Measurements from ENCODE around the gene SPTBN1. TPM values are rescaled to one million over a fixed set of nuclear protein-coding genes. Genes with fewer than 3 reads are reported as not detected.

Gene SPTBN1
- total and polyA plus RNA-seq, 3 experiments from 2014 or later = 38.4 to 49.2 (median 38.5) TPM

DNA sequence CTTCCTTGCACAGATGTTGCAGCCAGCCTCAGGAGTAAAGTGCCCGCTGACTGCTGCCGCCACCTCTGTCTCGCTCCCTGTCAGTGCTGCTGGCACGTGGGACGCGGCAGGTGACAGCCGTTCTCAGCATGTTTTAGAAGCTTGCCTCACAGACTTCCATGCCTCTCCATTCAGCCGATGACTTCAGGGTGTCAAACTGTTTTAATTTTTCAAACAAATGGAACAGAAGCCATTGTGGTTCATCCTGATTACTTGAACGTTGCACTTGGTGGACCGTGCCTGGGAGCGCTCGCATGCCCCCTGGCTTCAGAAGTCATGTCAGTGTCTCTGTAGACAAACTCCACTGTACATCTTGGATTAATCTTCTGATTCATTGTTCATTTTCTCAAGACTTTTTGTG lies 204.6 kb downstream of the SPTBN1 start:
- Mint-ChIP-seq H3K9me3 (no peaks in the 10 kb centered on the region), H3K27ac (no peak overlapping the region), H3K36me3 (peaks cover 20 to 98% (median 30%) of the 10 kb centered on the region in 3 donors), H3K27me3 (no peaks in the 10 kb centered on the region), H3K4me1 (peaks cover 4 to 9% (median 5%) of the 10 kb centered on the region in 3 donors), H3K4me3 (no peak overlapping the region)
- Histone ChIP-seq H3K27me3 (ENCODE audit: insufficient read depth, low read length, poor library complexity, severe bottlenecking) (no peaks in the 10 kb centered on the region), H3K4me1 (ENCODE audit: insufficient read depth, low read length) (no peaks in the 10 kb centered on the region), H3K9me3 (ENCODE audit: low read length) (no peaks in the 10 kb centered on the region), H3K27ac (ENCODE audit: low read depth, low read length) (no peak overlapping the region), H3K36me3 (ENCODE audit: insufficient read depth, low read length) (peaks cover 63% of the 10 kb centered on the region), H3K4me3 (ENCODE audit: low read length) (no peak overlapping the region)
- ChIA-PET POLR2A (no interaction called here), CTCF (interaction anchor here (0.6 to 1.1 kb wide), 3 partner anchors 14 to 137 kb away, joined by 3 to 4 read pairs (median 3); no protein-coding TSS in a partner anchor)
- DNase-seq = no peak

DNA sequence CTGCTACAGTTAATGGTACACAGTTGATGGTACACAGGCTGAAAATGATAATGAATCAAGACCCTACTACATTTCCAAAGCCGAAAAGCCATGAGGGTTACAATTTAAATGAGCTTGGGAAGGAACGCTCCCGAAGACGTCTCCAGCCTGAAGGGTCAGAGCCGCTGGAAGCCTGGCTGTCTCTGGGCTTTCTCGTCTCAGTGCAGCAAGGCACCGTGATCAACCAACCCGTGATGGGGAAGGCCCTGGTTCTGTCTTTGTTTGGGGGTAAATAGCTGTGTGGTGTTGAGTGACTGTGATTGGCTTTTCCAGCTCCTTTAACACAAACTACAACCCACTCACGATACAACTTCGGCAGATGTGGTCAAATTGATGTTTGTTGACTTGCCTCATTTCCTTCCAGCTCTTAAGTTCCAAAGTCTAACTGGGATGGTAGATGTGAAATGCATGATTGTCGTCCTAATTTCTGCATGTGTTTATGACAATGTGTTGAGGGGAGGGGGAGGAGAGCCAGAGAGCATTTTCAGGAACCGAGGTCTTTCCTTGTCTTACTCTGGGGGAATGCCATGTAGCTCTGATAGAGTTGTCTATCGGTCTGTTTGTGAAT lies 207.4 kb downstream of the SPTBN1 start:
- Mint-ChIP-seq H3K27ac (peak overlapping the region in 1 of 8 donors; percentile 81), H3K9me3 (no peaks in the 10 kb centered on the region), H3K4me3 (no peak overlapping the region), H3K27me3 (peaks cover 0 to 1% of the 10 kb centered on the region in 2 donors), H3K4me1 (peaks cover 4 to 9% (median 5%) of the 10 kb centered on the region in 3 donors), H3K36me3 (peaks cover 24 to 99% (median 39%) of the 10 kb centered on the region in 3 donors)
- CTCF ChIA-PET = interaction anchor here (6.0 kb wide), 1 partner anchor 140 kb away, joined by 28 read pairs; no protein-coding TSS in a partner anchor
- POLR2A ChIA-PET = no interaction called here
- Histone ChIP-seq H3K4me3 (ENCODE audit: low read length) (no peak overlapping the region), H3K36me3 (ENCODE audit: insufficient read depth, low read length) (peaks cover 65% of the 10 kb centered on the region), H3K9me3 (ENCODE audit: low read length) (no peaks in the 10 kb centered on the region), H3K4me1 (ENCODE audit: insufficient read depth, low read length) (no peaks in the 10 kb centered on the region), H3K27ac (ENCODE audit: low read depth, low read length) (no peak overlapping the region), H3K27me3 (ENCODE audit: insufficient read depth, low read length, poor library complexity, severe bottlenecking) (no peaks in the 10 kb centered on the region)
- DNase-seq = no peak

DNA sequence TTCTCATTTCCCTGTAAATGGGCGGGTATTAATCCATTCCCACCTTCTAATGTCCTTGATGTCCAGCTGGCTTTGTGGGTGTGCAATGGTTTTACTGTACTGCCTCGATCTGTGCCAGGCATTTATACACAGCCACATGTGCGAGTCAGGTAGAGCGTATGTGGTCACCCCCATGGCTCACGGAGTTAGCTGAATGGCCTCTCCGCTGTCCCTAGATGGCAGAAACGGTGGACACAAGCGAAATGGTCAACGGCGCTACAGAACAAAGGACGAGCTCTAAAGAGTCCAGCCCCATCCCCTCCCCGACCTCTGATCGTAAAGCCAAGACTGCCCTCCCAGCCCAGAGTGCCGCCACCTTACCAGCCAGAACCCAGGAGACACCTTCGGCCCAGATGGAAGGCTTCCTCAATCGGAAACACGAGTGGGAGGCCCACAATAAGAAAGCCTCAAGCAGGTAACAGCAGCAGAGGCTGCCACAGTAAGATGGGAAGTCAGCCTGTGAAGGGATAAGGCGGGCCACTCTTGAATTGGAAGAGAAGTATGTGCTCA lies 208.2 kb downstream of the SPTBN1 start:
- ChIA-PET POLR2A (no interaction called here), CTCF (interaction anchor here (1.1 to 6.0 kb wide), 2 partner anchors 40 to 141 kb away, joined by 5 to 28 read pairs; no protein-coding TSS in a partner anchor)
- H3K27ac Mint-ChIP-seq = peak overlapping the region in 3 of 8 donors; percentile 5 to 62 (median 36)
- no peak overlapping the region for H3K27ac ChIP-seq (ENCODE audit: low read depth, low read length)
- peaks cover 57% of the 10 kb centered on the region for H3K36me3 ChIP-seq (ENCODE audit: insufficient read depth, low read length)
- no peaks in the 10 kb centered on the region for H3K27me3 ChIP-seq (ENCODE audit: insufficient read depth, low read length, poor library complexity, severe bottlenecking)
- no peak for DNase-seq
- H3K27me3 Mint-ChIP-seq = peaks cover 0 to 1% of the 10 kb centered on the region in 2 donors
- H3K9me3 ChIP-seq (ENCODE audit: low read length) = no peaks in the 10 kb centered on the region
- no peak overlapping the region for H3K4me3 ChIP-seq (ENCODE audit: low read length)
- peaks cover 4 to 9% (median 5%) of the 10 kb centered on the region in 3 donors for H3K4me1 Mint-ChIP-seq
- H3K4me3 Mint-ChIP-seq = no peak overlapping the region
- no peaks in the 10 kb centered on the region for H3K9me3 Mint-ChIP-seq
- peaks cover 28 to 97% (median 42%) of the 10 kb centered on the region in 3 donors for H3K36me3 Mint-ChIP-seq
- no peaks in the 10 kb centered on the region for H3K4me1 ChIP-seq (ENCODE audit: insufficient read depth, low read length)

DNA sequence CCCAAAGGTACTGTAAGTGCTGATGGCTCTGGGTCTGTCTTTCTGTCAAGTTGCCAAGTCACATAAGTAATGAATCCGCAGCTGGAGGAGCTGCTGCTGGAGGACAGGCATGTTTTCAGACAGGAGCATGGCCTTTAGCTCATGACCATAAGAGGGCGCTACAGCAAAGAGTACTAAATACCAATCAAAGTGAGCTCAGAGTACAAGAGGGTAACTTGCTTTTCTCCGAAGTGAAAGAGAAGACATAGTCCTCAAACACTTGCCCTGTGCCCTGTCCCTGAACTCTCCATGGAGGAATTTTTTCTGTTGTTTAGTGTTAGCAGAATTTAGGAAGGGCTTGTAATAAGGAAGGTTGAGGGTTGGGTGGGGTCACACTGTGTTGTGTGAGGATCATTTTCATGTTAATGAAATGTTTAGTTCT lies 209.3 kb downstream of the SPTBN1 start:
- Mint-ChIP-seq H3K4me1 (peaks cover 4 to 9% (median 5%) of the 10 kb centered on the region in 3 donors), H3K27me3 (peaks cover 0 to 1% of the 10 kb centered on the region in 2 donors), H3K27ac (peak overlapping the region in 6 of 8 donors; percentile 1 to 83 (median 52)), H3K36me3 (peaks cover 31 to 97% (median 36%) of the 10 kb centered on the region in 3 donors), H3K9me3 (no peaks in the 10 kb centered on the region), H3K4me3 (no peak overlapping the region)
- H3K4me3 ChIP-seq (ENCODE audit: low read length) = no peak overlapping the region
- ChIA-PET POLR2A (no interaction called here), CTCF (interaction anchor here (0.8 to 6.0 kb wide), 8 partner anchors 9 to 173 kb away, joined by 3 to 28 read pairs (median 5); partner anchors contain the start of gene EML6)
- no peak overlapping the region for H3K27ac ChIP-seq (ENCODE audit: low read depth, low read length)
- peaks cover 47% of the 10 kb centered on the region for H3K36me3 ChIP-seq (ENCODE audit: insufficient read depth, low read length)
- DNase-seq = peak in 2 of 5 donors; percentile 21 to 30
- no peaks in the 10 kb centered on the region for H3K27me3 ChIP-seq (ENCODE audit: insufficient read depth, low read length, poor library complexity, severe bottlenecking)
- no peaks in the 10 kb centered on the region for H3K4me1 ChIP-seq (ENCODE audit: insufficient read depth, low read length)
- H3K9me3 ChIP-seq (ENCODE audit: low read length) = no peaks in the 10 kb centered on the region

DNA sequence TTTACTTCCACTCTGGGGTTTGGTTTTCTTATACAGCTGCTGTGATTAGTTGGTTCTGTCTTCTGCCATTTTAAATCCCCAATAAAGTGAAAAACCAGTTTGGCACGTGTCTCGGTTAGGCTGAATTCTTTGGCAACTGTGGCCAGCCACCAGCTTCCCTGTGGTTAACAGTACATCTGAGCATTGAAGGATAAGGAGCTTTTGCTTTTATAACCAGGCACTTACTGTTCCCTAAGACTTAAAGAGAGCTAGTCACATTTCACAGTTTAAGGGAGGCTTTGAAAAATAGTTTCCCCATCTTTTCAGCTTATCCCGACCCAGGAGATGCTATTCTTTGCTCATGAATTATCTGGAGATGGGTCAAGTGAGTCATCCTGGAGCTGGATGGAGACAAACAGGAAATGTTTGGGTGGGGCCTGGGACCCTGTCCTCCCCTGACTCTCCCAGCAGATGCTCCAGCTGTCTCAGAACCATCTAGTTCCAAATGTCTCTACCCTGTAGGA lies 210.1 kb downstream of the SPTBN1 start:
- H3K27ac Mint-ChIP-seq = peak overlapping the region in 5 of 8 donors; percentile 21 to 69 (median 62)
- peaks cover 38 to 98% (median 40%) of the 10 kb centered on the region in 3 donors for H3K36me3 Mint-ChIP-seq
- H3K4me3 Mint-ChIP-seq = no peak overlapping the region

DNA sequence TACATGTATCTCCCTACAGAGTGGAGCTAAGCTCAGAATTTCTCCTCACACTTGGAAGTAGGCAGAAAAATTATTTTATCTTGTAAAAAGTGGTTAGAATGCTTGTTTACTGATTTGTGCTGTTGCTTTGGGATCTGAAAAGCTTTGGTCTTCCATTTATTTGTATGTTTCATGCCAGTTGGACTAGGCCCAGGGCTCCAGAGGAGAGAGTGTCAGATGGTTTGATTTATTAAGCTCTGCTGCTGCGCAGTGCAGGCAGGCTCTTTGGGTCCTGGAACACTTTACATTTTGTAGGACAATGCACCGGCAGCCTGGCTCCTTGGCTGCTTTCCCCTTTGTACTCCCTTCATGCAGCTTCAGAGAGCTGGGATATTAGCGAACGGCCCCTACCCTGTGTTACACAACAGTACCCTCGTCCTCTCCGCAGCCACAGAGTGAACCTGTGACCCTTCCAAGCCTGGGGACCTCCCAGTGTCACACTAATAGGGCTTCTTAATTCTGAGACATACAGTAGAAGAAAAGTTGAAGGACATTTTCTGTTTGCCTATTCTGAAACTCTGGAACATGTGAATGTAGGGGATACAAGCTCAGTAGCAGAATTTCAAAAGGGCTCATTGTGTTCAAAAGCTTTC lies 210.6 kb downstream of the SPTBN1 start:
- no peaks in the 10 kb centered on the region for H3K9me3 Mint-ChIP-seq
- POLR2A ChIA-PET = no interaction called here
- Histone ChIP-seq H3K4me3 (ENCODE audit: low read length) (no peak overlapping the region), H3K9me3 (ENCODE audit: low read length) (no peaks in the 10 kb centered on the region), H3K4me1 (ENCODE audit: insufficient read depth, low read length) (no peaks in the 10 kb centered on the region), H3K27me3 (ENCODE audit: insufficient read depth, low read length, poor library complexity, severe bottlenecking) (no peaks in the 10 kb centered on the region), H3K36me3 (ENCODE audit: insufficient read depth, low read length) (peaks cover 36% of the 10 kb centered on the region), H3K27ac (ENCODE audit: low read depth, low read length) (no peak overlapping the region)
- H3K4me3 Mint-ChIP-seq = no peak overlapping the region
- no peak for DNase-seq
- H3K27ac Mint-ChIP-seq = peak overlapping the region in 5 of 8 donors; percentile 17 to 81 (median 64)
- H3K36me3 Mint-ChIP-seq = peaks cover 34 to 94% (median 35%) of the 10 kb centered on the region in 3 donors
- H3K4me1 Mint-ChIP-seq = peaks cover 4 to 9% (median 5%) of the 10 kb centered on the region in 3 donors
- H3K27me3 Mint-ChIP-seq = peaks cover 0 to 1% of the 10 kb centered on the region in 2 donors
- CTCF ChIA-PET = interaction anchor here (0.8 to 6.0 kb wide), 5 partner anchors 10 to 143 kb away, joined by 3 to 28 read pairs (median 11); no protein-coding TSS in a partner anchor

More for the DNA sequence above, 210.1 kb downstream of the SPTBN1 start:
- H3K27me3 ChIP-seq (ENCODE audit: insufficient read depth, low read length, poor library complexity, severe bottlenecking) = no peaks in the 10 kb centered on the region
- no peak for DNase-seq
- H3K9me3 Mint-ChIP-seq = no peaks in the 10 kb centered on the region
- POLR2A ChIA-PET = no interaction called here
- H3K27ac ChIP-seq (ENCODE audit: low read depth, low read length) = no peak overlapping the region
- H3K4me1 ChIP-seq (ENCODE audit: insufficient read depth, low read length) = no peaks in the 10 kb centered on the region
- H3K36me3 ChIP-seq (ENCODE audit: insufficient read depth, low read length) = peaks cover 41% of the 10 kb centered on the region
- H3K4me1 Mint-ChIP-seq = peaks cover 4 to 9% (median 5%) of the 10 kb centered on the region in 3 donors
- H3K9me3 ChIP-seq (ENCODE audit: low read length) = no peaks in the 10 kb centered on the region
- no peak overlapping the region for H3K4me3 ChIP-seq (ENCODE audit: low read length)
- peaks cover 0 to 1% of the 10 kb centered on the region in 2 donors for H3K27me3 Mint-ChIP-seq
- CTCF ChIA-PET = interaction anchor here (0.8 to 6.0 kb wide), 7 partner anchors 10 to 172 kb away, joined by 3 to 28 read pairs (median 5); no protein-coding TSS in a partner anchor

DNA sequence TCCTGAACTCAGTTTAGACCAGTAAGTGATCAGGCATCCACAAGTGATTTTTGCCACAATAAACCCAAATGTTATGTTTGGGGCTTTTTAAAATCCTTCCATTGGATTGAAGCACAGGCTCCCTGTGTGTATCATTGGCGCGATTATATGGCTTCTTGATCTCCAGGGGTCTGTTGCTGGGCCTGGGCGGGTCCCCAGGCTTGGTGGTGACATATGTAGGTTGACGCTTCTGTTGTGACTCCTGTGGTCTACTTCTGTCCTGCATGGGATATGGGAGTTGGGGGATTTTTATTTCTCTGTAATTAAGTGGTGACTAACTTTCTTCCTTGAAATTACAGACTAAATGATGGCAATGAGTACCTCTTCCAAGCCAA lies 211.1 kb downstream of the SPTBN1 start:
- Histone ChIP-seq H3K27me3 (ENCODE audit: insufficient read depth, low read length, poor library complexity, severe bottlenecking) (no peaks in the 10 kb centered on the region), H3K4me1 (ENCODE audit: insufficient read depth, low read length) (no peaks in the 10 kb centered on the region), H3K9me3 (ENCODE audit: low read length) (no peaks in the 10 kb centered on the region), H3K27ac (ENCODE audit: low read depth, low read length) (no peak overlapping the region), H3K36me3 (ENCODE audit: insufficient read depth, low read length) (peaks cover 31% of the 10 kb centered on the region), H3K4me3 (ENCODE audit: low read length) (no peak overlapping the region)
- no peak for DNase-seq
- no peaks in the 10 kb centered on the region for H3K9me3 Mint-ChIP-seq
- H3K27ac Mint-ChIP-seq = peak overlapping the region in 3 of 8 donors; percentile 29 to 81 (median 67)
- POLR2A ChIA-PET = no interaction called here
- H3K27me3 Mint-ChIP-seq = peaks cover 0 to 1% of the 10 kb centered on the region in 2 donors
- no peak overlapping the region for H3K4me3 Mint-ChIP-seq
- CTCF ChIA-PET = interaction anchor here (2.3 to 6.0 kb wide), 3 partner anchors 9 to 144 kb away, joined by 11 to 28 read pairs (median 15); no protein-coding TSS in a partner anchor
- H3K36me3 Mint-ChIP-seq = peaks cover 34 to 89% (median 36%) of the 10 kb centered on the region in 3 donors
- H3K4me1 Mint-ChIP-seq = peaks cover 4 to 9% (median 5%) of the 10 kb centered on the region in 3 donors
